Retinal pigment epithelial cell (primary cell): Measurements from ENCODE around the gene C1orf167.

Source experiments
- DNase-seq: peaks from one replicate; pipeline ENCODE4 v3.0.0-alpha.2; 2010; ENCODE audit warnings: low read depth
- H3K4me3 ChIP-seq: 2 replicates; pipeline ENCODE4 v1.5.1; 2011; ENCODE audit warnings: mild to moderate bottlenecking, low read length, control low read depth, moderate library complexity
- TF ChIP-seq, protein P1 (sequence below): conservative IDR thresholded peaks from 2 replicates; pipeline ENCODE4 v1.5.1; 2011; ENCODE audit warnings: low read depth, low read length, control low read depth, inconsistent platforms

The C1orf167 gene

DNA sequence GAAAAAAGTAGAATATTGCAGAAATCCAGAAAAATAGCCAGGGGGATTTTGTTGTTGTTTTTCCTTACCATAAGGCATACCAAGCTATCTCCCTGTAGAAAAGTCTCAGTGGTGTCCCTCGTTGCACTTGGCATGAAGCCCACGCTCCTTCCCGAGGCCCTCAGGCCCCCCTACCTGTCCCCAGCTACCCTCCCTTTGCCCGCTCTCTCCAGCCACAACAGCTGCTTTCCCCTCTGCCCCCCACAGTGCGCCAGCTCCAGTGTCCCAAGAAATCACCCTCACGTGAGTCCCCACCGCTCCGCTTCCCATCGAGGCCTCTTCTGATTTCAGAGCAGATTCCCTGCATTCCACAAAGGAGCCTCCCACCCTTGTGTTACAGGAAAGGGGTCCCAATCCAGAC is 17.7 kb upstream of the C1orf167 start:
- TF ChIP-seq, protein P1, sequence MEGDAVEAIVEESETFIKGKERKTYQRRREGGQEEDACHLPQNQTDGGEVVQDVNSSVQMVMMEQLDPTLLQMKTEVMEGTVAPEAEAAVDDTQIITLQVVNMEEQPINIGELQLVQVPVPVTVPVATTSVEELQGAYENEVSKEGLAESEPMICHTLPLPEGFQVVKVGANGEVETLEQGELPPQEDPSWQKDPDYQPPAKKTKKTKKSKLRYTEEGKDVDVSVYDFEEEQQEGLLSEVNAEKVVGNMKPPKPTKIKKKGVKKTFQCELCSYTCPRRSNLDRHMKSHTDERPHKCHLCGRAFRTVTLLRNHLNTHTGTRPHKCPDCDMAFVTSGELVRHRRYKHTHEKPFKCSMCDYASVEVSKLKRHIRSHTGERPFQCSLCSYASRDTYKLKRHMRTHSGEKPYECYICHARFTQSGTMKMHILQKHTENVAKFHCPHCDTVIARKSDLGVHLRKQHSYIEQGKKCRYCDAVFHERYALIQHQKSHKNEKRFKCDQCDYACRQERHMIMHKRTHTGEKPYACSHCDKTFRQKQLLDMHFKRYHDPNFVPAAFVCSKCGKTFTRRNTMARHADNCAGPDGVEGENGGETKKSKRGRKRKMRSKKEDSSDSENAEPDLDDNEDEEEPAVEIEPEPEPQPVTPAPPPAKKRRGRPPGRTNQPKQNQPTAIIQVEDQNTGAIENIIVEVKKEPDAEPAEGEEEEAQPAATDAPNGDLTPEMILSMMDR = no peak
- DNase-seq = no peak
- H3K4me3 ChIP-seq = no peak overlapping the region

DNA sequence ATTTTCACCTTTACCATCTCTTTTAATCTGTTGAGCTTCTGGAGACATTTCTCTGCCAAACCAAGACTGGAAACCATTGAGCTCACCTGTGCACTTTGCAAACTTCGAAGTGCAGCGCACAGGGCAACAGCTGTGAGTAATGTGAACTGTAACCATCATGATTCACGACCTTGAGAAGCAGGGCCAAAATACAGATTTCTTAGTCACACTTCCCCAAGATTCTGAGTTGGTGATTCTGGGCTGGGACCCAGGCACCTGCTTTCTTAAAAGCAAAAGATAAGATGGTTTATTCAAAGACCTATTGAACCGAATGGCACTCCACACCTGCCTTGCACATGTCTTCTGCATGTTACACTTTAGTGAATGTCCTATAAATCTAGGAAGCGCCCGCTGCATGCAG is 15.9 kb upstream of the C1orf167 start:
- no peak for DNase-seq
- no peak overlapping the region for H3K4me3 ChIP-seq
- TF ChIP-seq, protein P1 = no peak

DNA sequence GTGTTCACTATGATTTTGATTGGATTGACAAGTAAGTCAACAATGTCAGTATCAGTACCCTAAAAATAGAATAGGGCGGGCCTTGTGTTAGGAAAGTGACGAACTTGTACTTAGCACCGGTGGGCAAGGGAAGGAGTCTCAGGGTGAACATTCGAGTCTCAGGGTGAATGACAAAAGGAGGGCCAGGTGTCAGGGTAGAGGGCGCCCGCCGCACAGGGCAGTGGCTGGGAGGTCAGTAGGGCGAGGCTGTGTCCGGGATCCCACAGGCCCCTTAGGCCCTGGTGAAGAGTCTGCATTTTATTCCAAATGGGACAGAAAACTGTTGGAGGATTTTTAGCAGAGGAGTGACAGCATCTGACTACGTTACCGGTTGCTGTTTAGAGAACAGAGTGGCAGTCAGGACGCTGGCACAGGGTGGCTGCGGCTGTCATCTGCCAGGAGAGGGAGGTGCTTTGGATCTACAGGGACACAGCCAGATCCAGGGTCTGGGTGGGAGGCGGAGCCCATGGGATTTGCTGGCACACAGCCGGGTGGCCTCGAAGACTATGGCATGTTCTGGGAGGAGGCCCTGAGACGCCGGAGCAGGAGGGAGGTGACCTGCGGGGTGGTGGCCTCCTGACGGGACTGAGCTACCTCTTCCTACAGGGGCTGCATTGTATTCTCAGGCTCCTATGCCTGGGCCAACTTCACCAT is 15.1 kb upstream of the C1orf167 start:
- TF ChIP-seq, protein P1 = no peak
- H3K4me3 ChIP-seq = no peak overlapping the region
- DNase-seq = no peak

DNA sequence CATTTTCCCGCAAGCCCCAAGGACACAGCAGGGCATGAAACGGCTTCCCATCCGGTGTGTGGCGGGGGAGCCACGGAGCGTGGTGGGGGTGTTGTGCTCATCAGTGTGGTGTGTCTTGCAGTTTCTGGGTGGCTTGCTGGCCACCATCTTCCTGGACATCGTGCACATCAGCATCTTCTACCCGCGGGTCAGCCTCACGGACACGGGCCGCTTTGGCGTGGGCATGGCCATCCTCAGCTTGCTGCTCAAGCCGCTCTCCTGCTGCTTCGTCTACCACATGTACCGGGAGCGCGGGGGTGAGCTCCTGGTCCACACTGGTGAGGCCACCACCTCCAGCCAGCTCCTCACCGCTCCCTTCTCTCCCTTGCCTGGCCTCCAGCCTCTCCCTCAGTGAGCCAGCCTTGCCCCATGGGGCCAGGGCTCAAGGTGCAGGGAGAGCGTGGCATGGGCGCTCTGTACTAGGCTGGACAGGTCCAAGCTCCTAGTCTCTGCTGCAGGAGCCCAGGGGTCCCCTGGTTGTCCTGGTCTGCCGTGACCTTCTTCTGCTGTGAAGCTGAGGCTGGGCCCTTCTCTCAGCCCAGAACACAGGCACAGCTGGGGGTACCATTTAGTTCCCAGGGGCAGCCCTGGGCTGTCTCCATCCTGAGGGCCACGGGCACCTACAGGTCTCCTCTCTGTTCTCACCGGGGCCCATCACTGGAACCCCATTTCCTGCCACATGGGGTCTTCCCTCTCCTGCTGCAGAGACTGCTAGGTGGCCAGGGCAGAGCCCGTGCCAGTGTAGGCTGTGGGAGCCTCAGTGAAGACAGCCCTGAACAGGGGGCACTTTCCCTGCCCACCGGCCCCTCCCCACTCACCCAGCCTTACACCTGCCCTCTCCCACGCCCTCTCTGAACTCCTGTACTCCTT is 13.4 kb upstream of the C1orf167 start:
- H3K4me3 ChIP-seq = no peak overlapping the region
- no peak for DNase-seq
- TF ChIP-seq, protein P1 = no peak

DNA sequence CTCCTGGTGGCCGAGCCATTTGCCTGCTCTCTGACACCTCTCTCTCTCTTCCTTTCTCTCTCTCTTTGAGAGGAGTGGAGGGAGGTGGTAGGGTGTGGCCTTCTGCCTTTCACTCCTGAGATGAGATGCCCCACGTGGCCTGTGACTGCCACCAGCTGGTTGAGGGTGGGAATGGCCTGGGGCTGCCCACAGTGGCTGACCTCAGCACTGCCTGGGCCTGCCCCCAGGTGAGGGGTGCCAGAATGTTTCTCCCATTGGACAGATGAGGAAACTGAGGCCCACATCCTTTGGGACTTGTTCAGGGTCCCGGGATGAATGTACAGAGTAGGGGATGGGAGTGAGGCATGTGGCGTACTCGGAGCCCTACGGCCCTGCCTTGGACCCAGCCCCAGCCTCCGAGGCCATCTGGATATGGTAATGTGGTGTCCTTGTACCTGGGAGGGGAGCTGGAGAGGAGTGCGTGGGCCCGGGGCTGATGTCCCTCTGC is 12.7 kb upstream of the C1orf167 start:
- TF ChIP-seq, protein P1 = peak; percentile 61

DNA sequence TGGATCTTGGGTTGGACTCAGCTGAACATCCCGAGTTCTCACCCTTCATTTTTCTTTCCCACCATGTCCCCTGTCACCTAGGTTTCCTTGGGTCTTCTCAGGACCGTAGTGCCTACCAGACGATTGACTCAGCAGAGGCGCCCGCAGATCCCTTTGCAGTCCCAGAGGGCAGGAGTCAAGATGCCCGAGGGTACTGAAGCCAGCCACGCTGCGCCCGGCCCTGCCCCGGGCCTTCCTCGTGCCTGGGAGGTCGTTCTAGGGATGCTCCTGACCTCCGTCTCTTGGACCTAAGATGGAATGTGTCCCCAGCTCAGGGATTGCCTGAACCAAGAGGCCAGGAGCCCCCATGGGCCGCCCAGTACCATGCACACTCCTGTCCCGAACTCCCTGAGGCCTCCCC is 12.0 kb upstream of the C1orf167 start:
- TF ChIP-seq, protein P1 = no peak
- DNase-seq = no peak
- no peak overlapping the region for H3K4me3 ChIP-seq

More for the DNA sequence above, 12.7 kb upstream of the C1orf167 start:
- H3K4me3 ChIP-seq = no peak overlapping the region
- no peak for DNase-seq

DNA sequence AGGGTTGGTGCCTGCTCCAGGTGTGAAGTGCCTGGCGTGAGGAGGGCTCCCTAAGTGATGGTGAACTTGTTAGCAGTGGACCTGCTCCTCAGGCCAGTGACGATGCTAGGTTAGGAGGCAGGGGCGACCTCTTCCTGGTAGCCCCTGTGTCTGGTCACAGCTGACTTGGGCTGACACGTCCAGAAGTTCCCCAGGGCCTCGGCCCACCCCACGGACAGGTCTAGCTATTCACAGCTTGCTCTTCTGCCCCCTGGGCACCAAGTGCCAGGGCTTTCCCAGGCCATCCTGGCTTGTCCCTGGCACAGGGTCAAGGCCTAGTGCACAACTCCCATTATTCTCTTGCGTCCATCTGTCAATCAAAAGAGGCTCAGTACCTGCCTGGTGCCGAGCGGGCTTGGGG is 10.9 kb upstream of the C1orf167 start:
- no peak overlapping the region for H3K4me3 ChIP-seq
- DNase-seq = no peak
- TF ChIP-seq, protein P1 = no peak
